Erythroblast (primary cell): ENCODE results near the gene NELL1.

Experiments used
- GATA1 ChIP-seq: IDR thresholded peaks from 2 replicates; pipeline ENCODE4 v1.6.1; 2011; ENCODE audit warnings: low read depth, mild to moderate bottlenecking, control low read depth, low read length, moderate library complexity
- POLR2A ChIP-seq: IDR thresholded peaks from 2 replicates; pipeline ENCODE4 v1.6.1; 2011; ENCODE audit warnings: mild to moderate bottlenecking, low read length

DNA sequence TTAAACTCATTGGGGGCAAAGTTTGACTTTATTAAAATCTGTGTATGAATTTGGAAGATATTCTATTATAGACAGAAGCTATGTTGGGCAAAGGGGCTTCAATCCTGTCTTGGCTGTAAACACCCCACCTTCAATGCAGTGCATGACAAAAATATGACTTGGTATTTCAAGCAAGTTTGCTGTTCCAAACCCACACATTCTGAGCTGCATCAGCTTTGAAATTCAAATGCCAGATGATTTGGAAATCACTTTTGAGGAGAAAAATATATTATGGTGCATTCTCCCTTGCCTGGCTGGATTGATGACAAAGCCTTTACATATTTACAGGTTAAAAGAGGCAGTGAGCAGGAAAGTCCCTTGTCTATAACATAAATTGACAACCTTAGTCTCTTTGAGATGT, 760.0 kb downstream of the NELL1 start:
- no peak for TF ChIP-seq POLR2A
- no peak for TF ChIP-seq GATA1
